Measurements from ENCODE around the gene CYP27A1. TPM values are rescaled to one million over a fixed set of nuclear protein-coding genes. Genes with fewer than 3 reads are reported as not detected.

CYP27A1 gene
- total and polyA plus RNA-seq, 9 of the 15 experiments (the other 6 are each of a cell fraction or from before 2014, with no cell fraction given): 0.20 TPM; not detected in 8

DNA sequence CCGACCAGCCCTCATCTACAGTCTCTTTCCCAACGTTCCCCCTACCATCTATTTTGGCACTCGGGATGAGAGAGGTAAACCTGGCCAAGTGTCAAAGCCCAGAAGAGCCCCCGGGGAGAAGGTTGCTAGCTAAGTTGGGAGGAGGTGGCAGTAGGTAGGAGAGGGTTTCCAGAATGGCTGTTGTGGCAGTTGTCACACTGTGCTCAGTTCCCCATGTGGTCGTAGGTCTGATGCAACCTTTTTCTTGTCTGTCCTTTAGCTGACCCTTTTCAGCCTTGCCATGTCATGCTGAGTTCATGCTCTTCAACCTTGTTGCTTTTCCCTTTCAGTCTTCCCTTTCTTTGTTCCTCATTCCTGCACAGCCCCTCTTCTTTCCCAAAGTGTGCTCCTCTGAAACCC is 36.8 kb upstream of the CYP27A1 start (continued):
- TF ChIP-seq ZNF121 (CRISPR knock-in tag; conservative IDR thresholded peaks at IDR 0.05) (no peak), FOXP1 (CRISPR knock-in tag; IDR thresholded peaks at IDR 0.05) (no peak), SRSF9 (IDR thresholded peaks at IDR 0.05; ENCODE audit: borderline replicate concordance, low read depth, low read length) (no peak), ZNF707 (CRISPR knock-in tag; conservative IDR thresholded peaks at IDR 0.05) (no peak), PHF20 (IDR thresholded peaks at IDR 0.05; ENCODE audit: partially characterized antibody) (no peak), PTRF (tag; IDR thresholded peaks at IDR 0.05) (no peak; the same call in 1 of the 2 replicates), PHB2 (IDR thresholded peaks at IDR 0.05; ENCODE audit: low read depth) (no peak), ZNF445 (CRISPR knock-in tag; IDR thresholded peaks at IDR 0.05; ENCODE audit: low read depth) (no peak), ZC3H8 (IDR thresholded peaks at IDR 0.05) (no peak), ZNF140 (CRISPR knock-in tag; IDR thresholded peaks at IDR 0.05) (no peak), NCOA1 (IDR thresholded peaks at IDR 0.05; ENCODE audit: low read depth) (0 out of 2 replicates have a peak, but pooled peaks have one; percentile 35), ATF1 (CRISPR knock-in tag; IDR thresholded peaks at IDR 0.05) (no peak), ATF1 (tag; IDR thresholded peaks at IDR 0.05) (peak; percentile 34; the same call in 1 of the 2 replicates), TRIM24 (IDR thresholded peaks at IDR 0.05) (peak; percentile 52 to 77; a peak in 3 of 4 replicates), POLR2AphosphoS5 (IDR thresholded peaks at IDR 0.05; ENCODE audit: control insufficient read depth, insufficient read depth, low read depth, low read length) (no peak), PHF8 (IDR thresholded peaks at IDR 0.05; ENCODE audit: borderline replicate concordance, low read length) (no peak), ZBTB34 (CRISPR knock-in tag; IDR thresholded peaks at IDR 0.05) (no peak), ZNF384 (IDR thresholded peaks at IDR 0.05; ENCODE audit: low read depth, low read length) (no peak), NRF1 (conservative IDR thresholded peaks at IDR 0.05 in 1 of 2, IDR thresholded peaks at IDR 0.05 in 1 of 2) (no peak)
- TF ChIP-seq, protein P1, sequence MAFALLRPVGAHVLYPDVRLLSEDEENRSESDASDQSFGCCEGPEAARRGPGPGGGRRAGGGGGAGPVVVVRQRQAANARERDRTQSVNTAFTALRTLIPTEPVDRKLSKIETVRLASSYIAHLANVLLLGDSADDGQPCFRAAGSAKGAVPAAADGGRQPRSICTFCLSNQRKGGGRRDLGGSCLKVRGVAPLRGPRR (CRISPR knock-in tag; IDR thresholded peaks at IDR 0.05): 0 out of 2 replicates have a peak, but pooled peaks have one; percentile 63
- TF ChIP-seq, protein P2, sequence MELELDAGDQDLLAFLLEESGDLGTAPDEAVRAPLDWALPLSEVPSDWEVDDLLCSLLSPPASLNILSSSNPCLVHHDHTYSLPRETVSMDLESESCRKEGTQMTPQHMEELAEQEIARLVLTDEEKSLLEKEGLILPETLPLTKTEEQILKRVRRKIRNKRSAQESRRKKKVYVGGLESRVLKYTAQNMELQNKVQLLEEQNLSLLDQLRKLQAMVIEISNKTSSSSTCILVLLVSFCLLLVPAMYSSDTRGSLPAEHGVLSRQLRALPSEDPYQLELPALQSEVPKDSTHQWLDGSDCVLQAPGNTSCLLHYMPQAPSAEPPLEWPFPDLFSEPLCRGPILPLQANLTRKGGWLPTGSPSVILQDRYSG (tag; conservative IDR thresholded peaks at IDR 0.05; ENCODE audit: low read depth): 0 out of 2 replicates have a peak, but pooled peaks have one; percentile 86
- TF ChIP-seq, protein P3, sequence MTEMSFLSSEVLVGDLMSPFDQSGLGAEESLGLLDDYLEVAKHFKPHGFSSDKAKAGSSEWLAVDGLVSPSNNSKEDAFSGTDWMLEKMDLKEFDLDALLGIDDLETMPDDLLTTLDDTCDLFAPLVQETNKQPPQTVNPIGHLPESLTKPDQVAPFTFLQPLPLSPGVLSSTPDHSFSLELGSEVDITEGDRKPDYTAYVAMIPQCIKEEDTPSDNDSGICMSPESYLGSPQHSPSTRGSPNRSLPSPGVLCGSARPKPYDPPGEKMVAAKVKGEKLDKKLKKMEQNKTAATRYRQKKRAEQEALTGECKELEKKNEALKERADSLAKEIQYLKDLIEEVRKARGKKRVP (CRISPR knock-in tag; IDR thresholded peaks at IDR 0.05): peak; percentile 69
- TF ChIP-seq, protein P4, sequence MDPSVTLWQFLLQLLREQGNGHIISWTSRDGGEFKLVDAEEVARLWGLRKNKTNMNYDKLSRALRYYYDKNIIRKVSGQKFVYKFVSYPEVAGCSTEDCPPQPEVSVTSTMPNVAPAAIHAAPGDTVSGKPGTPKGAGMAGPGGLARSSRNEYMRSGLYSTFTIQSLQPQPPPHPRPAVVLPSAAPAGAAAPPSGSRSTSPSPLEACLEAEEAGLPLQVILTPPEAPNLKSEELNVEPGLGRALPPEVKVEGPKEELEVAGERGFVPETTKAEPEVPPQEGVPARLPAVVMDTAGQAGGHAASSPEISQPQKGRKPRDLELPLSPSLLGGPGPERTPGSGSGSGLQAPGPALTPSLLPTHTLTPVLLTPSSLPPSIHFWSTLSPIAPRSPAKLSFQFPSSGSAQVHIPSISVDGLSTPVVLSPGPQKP (CRISPR knock-in tag; IDR thresholded peaks at IDR 0.05): no peak
- TF ChIP-seq, protein P5, sequence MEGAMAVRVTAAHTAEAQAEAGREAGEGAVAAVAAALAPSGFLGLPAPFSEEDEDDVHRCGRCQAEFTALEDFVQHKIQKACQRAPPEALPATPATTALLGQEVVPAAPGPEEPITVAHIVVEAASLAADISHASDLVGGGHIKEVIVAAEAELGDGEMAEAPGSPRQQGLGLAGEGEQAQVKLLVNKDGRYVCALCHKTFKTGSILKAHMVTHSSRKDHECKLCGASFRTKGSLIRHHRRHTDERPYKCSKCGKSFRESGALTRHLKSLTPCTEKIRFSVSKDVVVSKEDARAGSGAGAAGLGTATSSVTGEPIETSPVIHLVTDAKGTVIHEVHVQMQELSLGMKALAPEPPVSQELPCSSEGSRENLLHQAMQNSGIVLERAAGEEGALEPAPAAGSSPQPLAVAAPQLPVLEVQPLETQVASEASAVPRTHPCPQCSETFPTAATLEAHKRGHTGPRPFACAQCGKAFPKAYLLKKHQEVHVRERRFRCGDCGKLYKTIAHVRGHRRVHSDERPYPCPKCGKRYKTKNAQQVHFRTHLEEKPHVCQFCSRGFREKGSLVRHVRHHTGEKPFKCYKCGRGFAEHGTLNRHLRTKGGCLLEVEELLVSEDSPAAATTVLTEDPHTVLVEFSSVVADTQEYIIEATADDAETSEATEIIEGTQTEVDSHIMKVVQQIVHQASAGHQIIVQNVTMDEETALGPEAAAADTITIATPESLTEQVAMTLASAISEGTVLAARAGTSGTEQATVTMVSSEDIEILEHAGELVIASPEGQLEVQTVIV (CRISPR knock-in tag; IDR thresholded peaks at IDR 0.05; ENCODE audit: borderline replicate concordance): no peak

Measured in K562 (cell line).